Fibroblast of villous mesenchyme (primary cell): Measurements from ENCODE around the gene TMEM161B. TPM values are rescaled to one million over a fixed set of nuclear protein-coding genes. Genes with fewer than 3 reads are reported as not detected.

Experiments used
- DNase-seq: peaks from one replicate; pipeline ENCODE4 v3.0.0-alpha.2; 2010; ENCODE audit warnings: low read depth
- H3K4me3 ChIP-seq: 2 replicates; pipeline ENCODE4 v1.5.1; 2011; ENCODE audit warnings: low read depth, mild to moderate bottlenecking, low read length
- total RNA-seq: library from RNA; depleted of rRNA; stranded (reverse); fragments of >200 nt; gene quantifications from 2 replicates; pipeline ENCODE4 v1.2.3, GENCODE V29; 2012
- TF ChIP-seq, protein P1 (sequence below): IDR thresholded peaks from 2 replicates; pipeline ENCODE4 v1.5.1; 2012; ENCODE audit warnings: low read depth, mild to moderate bottlenecking, low read length; ENCODE audit not compliant: insufficient read depth

The TMEM161B gene
- total RNA-seq, 1 donor = 18.1 TPM

- no peak for DNase-seq
- TF ChIP-seq, protein P1, sequence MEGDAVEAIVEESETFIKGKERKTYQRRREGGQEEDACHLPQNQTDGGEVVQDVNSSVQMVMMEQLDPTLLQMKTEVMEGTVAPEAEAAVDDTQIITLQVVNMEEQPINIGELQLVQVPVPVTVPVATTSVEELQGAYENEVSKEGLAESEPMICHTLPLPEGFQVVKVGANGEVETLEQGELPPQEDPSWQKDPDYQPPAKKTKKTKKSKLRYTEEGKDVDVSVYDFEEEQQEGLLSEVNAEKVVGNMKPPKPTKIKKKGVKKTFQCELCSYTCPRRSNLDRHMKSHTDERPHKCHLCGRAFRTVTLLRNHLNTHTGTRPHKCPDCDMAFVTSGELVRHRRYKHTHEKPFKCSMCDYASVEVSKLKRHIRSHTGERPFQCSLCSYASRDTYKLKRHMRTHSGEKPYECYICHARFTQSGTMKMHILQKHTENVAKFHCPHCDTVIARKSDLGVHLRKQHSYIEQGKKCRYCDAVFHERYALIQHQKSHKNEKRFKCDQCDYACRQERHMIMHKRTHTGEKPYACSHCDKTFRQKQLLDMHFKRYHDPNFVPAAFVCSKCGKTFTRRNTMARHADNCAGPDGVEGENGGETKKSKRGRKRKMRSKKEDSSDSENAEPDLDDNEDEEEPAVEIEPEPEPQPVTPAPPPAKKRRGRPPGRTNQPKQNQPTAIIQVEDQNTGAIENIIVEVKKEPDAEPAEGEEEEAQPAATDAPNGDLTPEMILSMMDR = no peak
- no peak overlapping the region for H3K4me3 ChIP-seq
Measured at GRCh38 chr5:88263349-88263748, 5.3 kb downstream of the TMEM161B start.

DNA sequence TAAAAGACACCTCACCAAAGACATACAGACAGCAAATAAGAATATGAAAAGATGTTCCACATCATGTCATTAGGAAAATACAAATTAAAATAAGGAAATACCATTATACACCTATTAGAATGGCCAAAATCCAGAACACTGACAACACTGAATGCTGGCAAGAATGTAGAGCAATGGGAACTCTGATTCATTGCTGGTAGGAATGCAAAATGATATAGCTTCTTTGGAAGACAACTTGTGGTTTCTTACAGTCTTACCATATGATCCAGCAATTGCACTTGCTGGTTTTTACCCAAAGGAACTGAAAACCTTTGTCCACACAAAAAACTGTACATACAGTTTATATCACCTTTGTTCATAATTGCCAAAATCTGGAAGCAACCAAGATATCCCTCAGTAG lies 6.5 kb downstream of the TMEM161B start:
- H3K4me3 ChIP-seq = no peak overlapping the region
- DNase-seq = no peak
- TF ChIP-seq, protein P1 = no peak

DNA sequence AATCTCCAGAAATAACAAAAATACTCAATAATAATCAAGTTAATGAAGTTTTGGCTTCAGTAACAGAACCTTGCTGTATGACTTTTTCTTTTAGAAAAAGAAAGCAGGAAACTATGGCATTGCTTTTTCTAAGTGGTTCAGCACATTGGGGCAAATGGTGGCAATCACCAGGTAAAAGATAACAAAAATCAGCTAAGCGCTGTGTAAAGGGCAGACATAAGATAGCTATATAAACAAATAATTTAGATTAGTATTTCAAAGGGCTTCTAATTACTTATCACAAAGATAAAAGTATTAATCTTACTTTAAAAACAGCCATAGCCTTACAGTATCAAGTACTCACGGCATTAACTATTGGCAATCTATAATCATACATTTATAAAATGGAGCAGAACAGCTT lies 10.0 kb downstream of the TMEM161B start:
- TF ChIP-seq, protein P1 = no peak
- no peak overlapping the region for H3K4me3 ChIP-seq
- no peak for DNase-seq

DNA sequence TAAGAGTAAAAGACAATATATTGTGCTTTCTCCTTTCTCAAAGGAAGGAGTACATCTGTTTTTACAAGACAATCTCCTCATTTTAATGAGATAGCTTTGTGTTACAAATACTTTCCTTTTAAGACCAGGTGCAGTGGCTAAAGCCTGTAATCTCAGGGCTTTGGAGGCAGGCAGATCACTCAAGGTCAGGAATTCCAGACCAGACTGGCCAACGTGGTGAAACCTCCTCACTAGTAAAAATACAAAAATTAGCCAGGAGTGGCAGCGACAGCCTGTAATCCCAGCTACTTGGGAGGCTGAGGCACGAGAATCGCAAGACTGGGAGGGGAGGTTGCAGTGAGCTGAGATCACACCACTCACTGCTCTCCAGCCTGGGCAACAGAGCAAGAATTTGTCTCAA lies 11.8 kb downstream of the TMEM161B start:
- no peak overlapping the region for H3K4me3 ChIP-seq
- DNase-seq = peak; percentile 38
- TF ChIP-seq, protein P1 = no peak

DNA sequence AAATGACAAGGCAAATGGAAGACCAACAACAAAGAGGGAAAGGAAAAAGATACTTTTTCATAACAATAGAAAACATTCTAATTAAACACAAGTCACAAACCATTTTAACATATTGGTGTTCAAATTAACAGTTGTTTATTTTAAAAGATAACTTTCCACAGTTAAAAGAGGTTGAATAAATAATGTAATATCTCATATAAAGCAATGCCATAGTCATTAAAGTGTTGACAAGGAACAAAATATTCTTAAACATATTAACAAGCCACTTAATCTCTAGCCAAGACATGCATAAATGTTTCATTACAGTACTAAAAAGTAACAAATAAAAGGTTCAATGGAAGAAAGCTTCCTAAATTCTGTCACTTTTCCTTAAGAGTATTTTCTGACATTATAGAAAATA lies 12.6 kb downstream of the TMEM161B start:
- TF ChIP-seq, protein P1 = no peak

DNA sequence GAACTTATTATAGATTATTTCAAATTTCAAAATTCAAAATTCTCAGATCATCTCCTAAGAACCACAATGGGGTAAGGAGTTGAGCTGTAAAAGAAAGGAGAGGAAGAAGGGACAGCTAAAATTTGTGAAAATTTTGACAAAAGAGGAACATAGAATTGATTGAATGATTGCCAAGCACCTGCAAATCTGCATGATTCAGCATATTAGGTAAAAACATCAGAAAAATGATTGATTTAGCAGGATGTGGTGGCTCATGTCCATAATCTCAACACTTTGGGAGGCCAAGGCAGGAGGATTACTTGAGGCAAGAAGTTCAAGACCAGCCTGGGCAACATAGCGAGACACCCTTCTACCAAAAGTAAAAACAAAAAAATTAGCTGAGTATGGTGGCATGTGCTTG lies 14.3 kb downstream of the TMEM161B start:
- no peak overlapping the region for H3K4me3 ChIP-seq
- TF ChIP-seq, protein P1 = no peak
- no peak for DNase-seq

More for the DNA sequence above, 12.6 kb downstream of the TMEM161B start:
- no peak for DNase-seq
- H3K4me3 ChIP-seq = no peak overlapping the region

GRCh38 chr5:88251048-88251711 lies 17.5 kb downstream of the TMEM161B start:
- TF ChIP-seq, protein P1 = no peak
- H3K4me3 ChIP-seq = no peak overlapping the region
- DNase-seq = peak; percentile 27
